Natural killer cell (primary cell): ENCODE data around the gene TCTN1. TPM values are rescaled to one million over a fixed set of nuclear protein-coding genes. Genes with fewer than 3 reads are reported as not detected.

ENCODE experiments used
- ATAC-seq, 3 donors: fragments of 150-1000 bp in 2 of 3; fragments of 200-7000 bp in 1 of 3; cut with Tn5 transposase; 1 replicate in 1 of 3; 2 replicates in 2 of 3; pipeline ENCODE4 v1.10.0; 2021; ENCODE audit warnings: mild to moderate bottlenecking in 2 of 3, moderate library complexity in 2 of 3
- DNase-seq, 2 donors: peaks; one replicate each; pipeline versions ENCODE4 v3.0.0 to v3.0.0-alpha.2; 2013 to 2021; ENCODE audit warnings: mixed read lengths in 1 of 2
- H3K27ac ChIP-seq: one replicate; pipeline ENCODE4 v1.5.1; 2013; ENCODE audit warnings: mild to moderate bottlenecking, low read length
- H3K27me3 ChIP-seq: one replicate; pipeline ENCODE4 v1.6.1; 2013; ENCODE audit warnings: low read length; ENCODE audit not compliant: control insufficient read depth, insufficient read depth
- H3K36me3 ChIP-seq: one replicate; pipeline ENCODE4 v1.6.1; 2013; ENCODE audit warnings: low read length; ENCODE audit not compliant: control insufficient read depth, insufficient read depth
- H3K4me1 ChIP-seq: one replicate; pipeline ENCODE4 v1.6.1; 2013; ENCODE audit warnings: low read length; ENCODE audit not compliant: control insufficient read depth, insufficient read depth
- H3K4me3 ChIP-seq: one replicate; pipeline ENCODE4 v1.5.1; 2013; ENCODE audit warnings: low read length
- H3K9me3 ChIP-seq: one replicate; pipeline ENCODE4 v1.6.1; 2013; ENCODE audit warnings: low read length; ENCODE audit not compliant: control insufficient read depth, insufficient read depth
- H3K27ac Mint-ChIP-seq, 2 donors: one replicate each; pipeline ENCODE4 v1.8.0; 2022; ENCODE audit warnings: mild to moderate bottlenecking in 2 of 2, mixed read lengths in 2 of 2, moderate library complexity in 1 of 2
- H3K27me3 Mint-ChIP-seq, 2 donors: one replicate each; pipeline ENCODE4 v1.8.0; 2022; ENCODE audit warnings: low read depth in 2 of 2, mixed read lengths in 2 of 2
- H3K36me3 Mint-ChIP-seq: one replicate; pipeline ENCODE4 v1.8.0; 2022; ENCODE audit warnings: mixed read lengths
- H3K4me1 Mint-ChIP-seq, 2 donors: one replicate each; pipeline ENCODE4 v1.8.0; 2022; ENCODE audit warnings: mixed read lengths in 2 of 2
- H3K4me3 Mint-ChIP-seq: one replicate; pipeline ENCODE4 v1.8.0; 2022; ENCODE audit warnings: mild to moderate bottlenecking, moderate library complexity, mixed read lengths
- H3K9me3 Mint-ChIP-seq, 2 donors: one replicate each; pipeline ENCODE4 v1.8.0; 2022; ENCODE audit warnings: mixed read lengths in 2 of 2
- CTCF ChIP-seq: fragments of 200-600 bp; IDR thresholded peaks from one replicate; pipeline ENCODE4 v1.8.0; 2022; ENCODE audit warnings: antibody characterized with exemption
- WGBS: methylation state at CpG from one replicate; pipeline ENCODE4 v1.1.7; 2013; ENCODE audit warnings: missing lambda C conversion rate; ENCODE audit not compliant: insufficient coverage; 5-methylcytosine and 5-hydroxymethylcytosine counted together
- intact Hi-C: fragments of 100-400 bp; cut with micrococcal nuclease; formaldehyde crosslinking; loops from one replicate; pipeline ENCODE4 v1.14.2; 2022
- total RNA-seq, 4 donors: library from RNA; stranded (reverse); fragments of 120-200 nt in 1 of 4; gene quantifications; one replicate each; pipeline versions ENCODE4 v1.2.3 to v1.2.4, GENCODE V29; 2013 to 2022

The TCTN1 gene
- total RNA-seq, 3 donors from 2014 or later (not counting 1 experiment from before 2014, with no cell fraction given) = 4.3 to 6.6 (median 5.2) TPM

- Histone ChIP-seq H3K9me3 (no peaks in the 10 kb centered on the region), H3K4me3 (no peak overlapping the region), H3K27me3 (no peaks in the 10 kb centered on the region), H3K36me3 (peaks cover 10% of the 10 kb centered on the region), H3K4me1 (peaks cover 62% of the 10 kb centered on the region), H3K27ac (peak overlapping the region; percentile 66)
- no peak for TF ChIP-seq CTCF
- Mint-ChIP-seq H3K4me3 (peak overlapping the region; percentile 90), H3K27me3 (no peaks in the 10 kb centered on the region), H3K36me3 (no peaks in the 10 kb centered on the region), H3K9me3 (peaks cover 0 to 3% of the 10 kb centered on the region in 2 donors), H3K27ac (peak overlapping the region; percentile 87 to 96), H3K4me1 (peaks cover 48 to 61% of the 10 kb centered on the region in 2 donors)
- ATAC-seq (no peak), DNase-seq (no peak)
- intact Hi-C loops = no loop called here
- WGBS = 91% methylated on average over 4 of the region's 4 CpGs
Measured at GRCh38 chr12:110677982-110678381, 64.1 kb downstream of the TCTN1 start.

DNA sequence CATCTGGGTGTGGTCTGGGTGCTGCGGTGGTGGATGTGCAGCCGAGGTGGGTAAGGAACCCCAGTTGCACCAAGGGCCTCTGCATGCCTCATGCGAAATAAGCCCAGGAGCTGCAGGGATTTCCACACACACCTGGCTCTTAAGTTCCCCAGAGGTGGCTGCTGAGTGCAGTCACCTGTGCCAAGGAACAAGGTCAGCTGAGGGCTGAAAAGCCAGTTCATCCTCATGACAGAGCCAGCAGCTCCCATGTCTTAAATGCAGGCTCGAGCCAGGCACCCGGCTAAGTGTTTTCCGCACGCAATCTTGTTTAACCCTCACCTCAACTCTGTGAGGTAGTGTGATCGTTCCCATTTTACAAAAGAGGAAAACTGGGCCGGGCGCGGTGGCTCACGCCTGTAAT is 65.3 kb downstream of the TCTN1 start:
- no peaks in the 10 kb centered on the region for H3K36me3 Mint-ChIP-seq
- peaks cover 41 to 53% of the 10 kb centered on the region in 2 donors for H3K4me1 Mint-ChIP-seq
- peaks cover 0 to 3% of the 10 kb centered on the region in 2 donors for H3K9me3 Mint-ChIP-seq
- 84% methylated on average over 4 of the region's 12 CpGs for WGBS
- Histone ChIP-seq H3K4me3 (no peak overlapping the region), H3K4me1 (peaks cover 53% of the 10 kb centered on the region), H3K36me3 (peaks cover 10% of the 10 kb centered on the region), H3K9me3 (no peaks in the 10 kb centered on the region), H3K27ac (no peak overlapping the region), H3K27me3 (no peaks in the 10 kb centered on the region)
- no peak for TF ChIP-seq CTCF
- ATAC-seq (no peak), DNase-seq (no peak)
- no peaks in the 10 kb centered on the region for H3K27me3 Mint-ChIP-seq
- H3K27ac Mint-ChIP-seq = no peak overlapping the region
- intact Hi-C loops = no loop called here
- no peak overlapping the region for H3K4me3 Mint-ChIP-seq

DNA sequence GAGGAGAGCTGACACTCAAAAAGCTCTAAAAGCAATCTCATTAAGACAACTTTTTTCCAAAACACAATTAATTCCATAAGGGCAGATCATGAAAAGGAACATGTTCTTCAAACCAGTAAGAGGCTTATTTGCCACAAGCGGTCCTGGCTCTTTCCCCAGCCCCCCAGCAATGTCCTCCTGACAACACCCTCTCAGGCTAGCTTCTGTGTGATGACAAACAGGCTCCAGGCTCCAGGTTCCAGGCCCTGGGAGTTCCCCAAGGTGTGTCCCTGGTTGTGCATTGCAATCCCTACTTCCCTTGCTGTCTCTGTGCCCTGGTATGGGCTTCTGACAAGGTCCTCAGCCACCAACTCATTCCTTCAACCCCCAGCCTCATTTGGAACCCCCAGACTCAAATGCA is 66.1 kb downstream of the TCTN1 start:
- Mint-ChIP-seq H3K9me3 (no peaks in the 10 kb centered on the region), H3K27me3 (no peaks in the 10 kb centered on the region), H3K4me3 (no peak overlapping the region), H3K36me3 (no peaks in the 10 kb centered on the region), H3K4me1 (peaks cover 43 to 54% of the 10 kb centered on the region in 2 donors), H3K27ac (peak overlapping the region in 1 of 2 donors; percentile 39)
- peaks cover 5% of the 10 kb centered on the region for H3K36me3 ChIP-seq
- TF ChIP-seq CTCF = no peak
- no peak for DNase-seq
- H3K4me1 ChIP-seq = peaks cover 58% of the 10 kb centered on the region
- 90% methylated on average over 1 of the region's 1 CpG for WGBS
- no peak overlapping the region for H3K27ac ChIP-seq
- no peaks in the 10 kb centered on the region for H3K27me3 ChIP-seq
- no peak overlapping the region for H3K4me3 ChIP-seq
- intact Hi-C loops = no loop called here
- no peaks in the 10 kb centered on the region for H3K9me3 ChIP-seq
- no peak for ATAC-seq

DNA sequence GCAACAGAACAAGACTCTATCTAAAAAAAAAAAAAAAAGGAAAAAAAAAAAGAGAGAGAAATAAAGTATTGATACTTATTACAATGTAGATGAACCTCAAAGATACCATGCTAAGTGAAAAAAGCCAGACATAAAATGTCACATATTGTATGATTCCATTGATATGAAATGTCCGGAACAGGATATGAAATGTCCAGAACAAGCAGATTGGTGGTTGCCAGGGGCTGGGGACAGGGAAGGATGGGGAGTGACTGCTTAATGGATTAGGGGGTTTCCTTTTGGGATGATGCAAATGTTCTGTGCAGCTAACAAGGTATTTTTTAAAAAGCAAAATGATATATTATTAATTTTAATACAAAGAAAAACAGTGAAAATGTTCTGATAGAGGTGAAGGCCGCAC is 70.0 kb downstream of the TCTN1 start:
- TF ChIP-seq CTCF = no peak
- Histone ChIP-seq H3K27ac (no peak overlapping the region), H3K27me3 (no peaks in the 10 kb centered on the region), H3K36me3 (peaks cover 5% of the 10 kb centered on the region), H3K4me3 (no peak overlapping the region), H3K4me1 (peaks cover 51% of the 10 kb centered on the region), H3K9me3 (no peaks in the 10 kb centered on the region)
- no peaks in the 10 kb centered on the region for H3K27me3 Mint-ChIP-seq
- WGBS = 100% methylated on average over 1 of the region's 2 CpGs
- DNase-seq = no peak
- no peaks in the 10 kb centered on the region for H3K9me3 Mint-ChIP-seq
- H3K4me1 Mint-ChIP-seq = peaks cover 41 to 53% of the 10 kb centered on the region in 2 donors
- ATAC-seq = no peak
- intact Hi-C loops = no loop called here
- no peak overlapping the region for H3K27ac Mint-ChIP-seq
- H3K36me3 Mint-ChIP-seq = no peaks in the 10 kb centered on the region
- H3K4me3 Mint-ChIP-seq = no peak overlapping the region
